SU-DHL-6 (cell line): Measurements from ENCODE around the gene ZNF630.

Source experiments
- EZH2phosphoT487 ChIP-seq: fragments of 200-600 bp; sonication (generic), shearing (Covaris generic); conservative IDR thresholded peaks from 2 replicates; pipeline ENCODE4 v1.6.1; 2018; ENCODE audit warnings: mild to moderate bottlenecking, antibody characterized with exemption, low read length, moderate library complexity, mixed read lengths
- TF ChIP-seq, protein P1 (sequence below): fragments of 200-600 bp; sonication (generic); IDR thresholded peaks from one replicate; pipeline ENCODE4 v1.5.1; 2017; ENCODE audit warnings: antibody characterized with exemption, mild to moderate bottlenecking, low read length, moderate library complexity; ENCODE audit not compliant: insufficient read depth, poor library complexity, severe bottlenecking

DNA sequence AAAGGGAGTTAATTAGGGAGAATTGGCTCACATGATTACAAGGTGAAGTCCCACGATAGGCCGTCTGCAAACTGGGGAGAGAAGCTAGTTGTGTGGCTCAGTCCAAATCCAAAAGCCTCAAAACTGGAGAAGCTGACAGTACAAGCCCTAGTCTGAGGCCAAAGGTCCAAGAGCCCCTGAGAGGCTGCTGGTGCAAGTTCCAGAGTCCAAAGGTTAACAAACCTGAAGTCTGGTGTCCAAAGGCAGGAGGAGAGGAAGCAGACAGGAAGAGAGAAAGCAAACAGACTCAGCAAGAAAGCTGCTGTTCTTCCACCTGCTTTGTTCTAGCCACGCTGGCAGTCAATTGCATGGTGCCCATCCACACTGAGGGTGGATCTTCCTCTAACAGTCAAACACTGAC is 30.0 kb upstream of the ZNF630 start:
- TF ChIP-seq, protein P1, sequence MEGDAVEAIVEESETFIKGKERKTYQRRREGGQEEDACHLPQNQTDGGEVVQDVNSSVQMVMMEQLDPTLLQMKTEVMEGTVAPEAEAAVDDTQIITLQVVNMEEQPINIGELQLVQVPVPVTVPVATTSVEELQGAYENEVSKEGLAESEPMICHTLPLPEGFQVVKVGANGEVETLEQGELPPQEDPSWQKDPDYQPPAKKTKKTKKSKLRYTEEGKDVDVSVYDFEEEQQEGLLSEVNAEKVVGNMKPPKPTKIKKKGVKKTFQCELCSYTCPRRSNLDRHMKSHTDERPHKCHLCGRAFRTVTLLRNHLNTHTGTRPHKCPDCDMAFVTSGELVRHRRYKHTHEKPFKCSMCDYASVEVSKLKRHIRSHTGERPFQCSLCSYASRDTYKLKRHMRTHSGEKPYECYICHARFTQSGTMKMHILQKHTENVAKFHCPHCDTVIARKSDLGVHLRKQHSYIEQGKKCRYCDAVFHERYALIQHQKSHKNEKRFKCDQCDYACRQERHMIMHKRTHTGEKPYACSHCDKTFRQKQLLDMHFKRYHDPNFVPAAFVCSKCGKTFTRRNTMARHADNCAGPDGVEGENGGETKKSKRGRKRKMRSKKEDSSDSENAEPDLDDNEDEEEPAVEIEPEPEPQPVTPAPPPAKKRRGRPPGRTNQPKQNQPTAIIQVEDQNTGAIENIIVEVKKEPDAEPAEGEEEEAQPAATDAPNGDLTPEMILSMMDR: no peak
- no peak for TF ChIP-seq EZH2phosphoT487
